ENCODE measurements around the gene GCN1. TPM values are rescaled to one million over a fixed set of nuclear protein-coding genes. Genes with fewer than 3 reads are reported as not detected.

The GCN1 gene
- total and polyA plus RNA-seq, 2 of the 8 experiments (the other 6 are each of a cell fraction or from before 2014, with no cell fraction given), result 61.4 to 133 TPM

GRCh38 chr12:120181991-120182631 is 12.4 kb downstream of the GCN1 start (continued):
- TF ChIP-seq RAD21 (IDR thresholded peaks at IDR 0.05 in 1 of 2, conservative IDR thresholded peaks at IDR 0.05 in 1 of 2; ENCODE audit: low read depth in 2 of 2, low read length in 2 of 2) (no peak), BACH1 (IDR thresholded peaks at IDR 0.05; ENCODE audit: low read length) (no peak), CREB1 (IDR thresholded peaks at IDR 0.05) (no peak), SIX5 (IDR thresholded peaks at IDR 0.05; ENCODE audit: low read depth, low read length) (no peak), TAF1 (IDR thresholded peaks at IDR 0.05; ENCODE audit: low read depth, low read length) (no peak), CEBPB (IDR thresholded peaks at IDR 0.05; ENCODE audit: low read depth, low read length) (no peak), GABPA (IDR thresholded peaks at IDR 0.05; ENCODE audit: borderline replicate concordance, insufficient read depth, low read length) (no peak), HDAC2 (IDR thresholded peaks at IDR 0.05; ENCODE audit: borderline replicate concordance in 1 of 2, low read depth in 2 of 2, low read length in 2 of 2) (no peak)

Data from H1 (cell line).